Erythroblast (primary cell): ENCODE measurements around the gene TULP4.
A peak's percentile ranks its signal among the peaks of the same experiment; 100 is the strongest.
"Not testable (repeated sequence)": the region's sequence is repeated elsewhere in the genome, so short reads cannot be mapped to it uniquely, and the experiment has no call there.

ENCODE experiments used
- DNase-seq, 2 experiments: peaks; one replicate each; lab custom pipeline; 2025; lab: John Stamatoyannopoulos, UW
- GATA1 ChIP-seq: IDR thresholded peaks from 2 replicates; pipeline ENCODE4 v1.6.1; 2011; ENCODE audit warnings: low read depth, mild to moderate bottlenecking, control low read depth, low read length, moderate library complexity
- POLR2A ChIP-seq: IDR thresholded peaks from 2 replicates; pipeline ENCODE4 v1.6.1; 2011; ENCODE audit warnings: mild to moderate bottlenecking, low read length

TULP4 gene

DNA sequence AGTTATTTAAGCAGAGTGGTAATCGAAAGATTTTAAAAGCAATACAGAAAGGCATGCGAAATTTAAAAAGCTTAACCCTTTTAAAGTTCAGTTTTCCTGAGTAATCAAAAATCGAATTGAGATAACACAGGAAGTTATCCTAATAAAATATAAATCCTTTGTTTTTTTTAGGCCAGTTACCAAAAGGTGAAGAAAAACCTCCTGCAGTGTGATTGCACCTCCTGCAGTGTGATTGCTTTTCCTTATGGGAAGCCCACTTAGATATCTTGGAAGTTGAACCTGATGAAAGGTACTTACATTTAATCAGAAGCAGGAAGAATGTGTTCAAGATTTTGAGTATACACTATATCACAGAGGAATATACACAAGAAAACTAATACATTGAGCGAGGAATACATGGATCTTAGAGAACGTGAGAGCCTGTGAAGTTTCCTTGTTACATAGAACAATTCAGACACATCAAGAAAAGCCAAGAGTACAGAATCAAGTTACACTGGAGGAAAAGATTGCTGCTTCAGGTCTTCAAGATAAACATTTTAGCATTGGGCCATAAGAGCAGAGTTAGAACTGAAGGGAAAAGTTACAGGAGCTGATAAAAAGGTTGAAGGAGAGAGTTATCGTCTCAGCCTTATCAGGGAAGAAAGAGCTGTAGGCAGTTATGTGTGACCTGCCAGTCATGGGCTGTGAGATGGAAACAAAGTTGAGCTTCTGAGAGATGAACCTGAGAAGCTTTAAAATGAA, 240.0 kb downstream of the TULP4 start:
- peak; percentile 37 to 74 for DNase-seq
- TF ChIP-seq POLR2A (no peak), GATA1 (no peak)

DNA sequence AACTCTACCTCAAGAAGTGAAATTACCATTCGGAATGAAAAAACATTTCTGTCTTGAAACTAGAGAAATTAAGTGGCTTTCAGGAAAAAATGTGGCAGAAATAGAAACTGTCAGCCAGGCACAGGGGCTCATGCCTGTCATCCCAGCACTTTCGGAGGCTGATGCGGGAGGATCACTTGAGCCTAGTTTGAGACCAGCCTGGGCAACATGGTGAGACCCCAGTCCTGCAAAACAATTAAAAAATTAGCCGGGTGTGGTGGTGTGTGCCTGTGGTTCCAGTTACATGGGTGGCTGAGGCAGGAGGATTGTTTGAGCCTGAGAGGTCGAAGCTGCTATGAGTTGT, 240.5 kb downstream of the TULP4 start:
- TF ChIP-seq POLR2A (no peak), GATA1 (no peak)
- DNase-seq = no peak

DNA sequence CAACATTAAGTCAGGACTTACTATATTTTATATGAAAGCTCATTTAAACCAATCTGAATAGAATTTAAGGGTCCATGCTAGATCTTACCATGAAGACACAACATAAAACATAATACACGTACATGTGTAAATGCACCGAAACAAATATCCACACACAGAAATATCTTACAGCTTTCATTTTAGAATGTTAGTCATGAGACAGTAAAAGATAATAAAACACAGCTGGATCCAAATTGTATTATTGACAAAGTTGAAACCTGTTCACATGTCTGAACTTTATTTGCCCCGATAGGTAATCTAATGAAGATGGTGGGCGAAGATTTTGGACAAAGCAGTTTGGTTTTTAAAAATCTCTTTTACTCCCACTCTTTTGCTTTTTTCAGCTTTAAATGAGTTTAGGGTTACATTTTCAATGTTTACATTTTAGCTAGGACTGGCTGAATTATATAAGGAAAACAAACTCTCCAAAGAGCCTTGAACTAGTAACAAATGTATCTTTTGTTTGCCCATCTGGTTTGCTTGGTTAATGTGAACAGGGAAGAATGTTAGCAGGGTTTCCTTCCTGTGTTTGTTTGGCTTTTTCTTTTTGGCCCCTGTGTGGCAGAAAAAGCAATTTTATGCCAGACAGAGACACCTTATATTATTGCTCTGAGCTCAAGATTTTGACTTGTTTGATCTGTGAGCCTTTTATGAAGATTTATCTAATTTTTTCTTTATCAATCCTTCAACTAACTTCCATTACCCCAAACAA, 242.5 kb downstream of the TULP4 start:
- TF ChIP-seq POLR2A = no peak
- no peak for TF ChIP-seq GATA1
- no peak for DNase-seq

DNA sequence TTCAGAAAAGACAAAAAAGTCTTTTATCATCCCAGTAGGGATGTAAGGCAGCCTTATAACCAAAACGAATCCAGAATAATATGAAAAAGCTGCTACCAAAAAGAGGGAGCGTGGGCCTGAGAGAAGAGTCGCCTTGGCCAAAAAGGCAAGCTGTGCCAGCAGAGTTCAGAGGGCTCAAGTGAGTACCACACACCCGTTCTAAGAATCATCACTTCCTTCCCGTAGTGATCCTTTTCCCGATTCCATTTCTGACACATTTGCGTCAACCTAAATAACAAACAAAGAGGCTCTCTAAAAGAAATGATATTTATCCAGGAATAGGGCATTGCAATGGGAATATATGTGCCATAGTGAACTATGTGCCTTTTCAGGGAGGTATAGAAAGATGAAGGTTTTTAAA, 243.8 kb downstream of the TULP4 start:
- no peak for DNase-seq
- no peak for TF ChIP-seq GATA1
- TF ChIP-seq POLR2A = no peak

DNA sequence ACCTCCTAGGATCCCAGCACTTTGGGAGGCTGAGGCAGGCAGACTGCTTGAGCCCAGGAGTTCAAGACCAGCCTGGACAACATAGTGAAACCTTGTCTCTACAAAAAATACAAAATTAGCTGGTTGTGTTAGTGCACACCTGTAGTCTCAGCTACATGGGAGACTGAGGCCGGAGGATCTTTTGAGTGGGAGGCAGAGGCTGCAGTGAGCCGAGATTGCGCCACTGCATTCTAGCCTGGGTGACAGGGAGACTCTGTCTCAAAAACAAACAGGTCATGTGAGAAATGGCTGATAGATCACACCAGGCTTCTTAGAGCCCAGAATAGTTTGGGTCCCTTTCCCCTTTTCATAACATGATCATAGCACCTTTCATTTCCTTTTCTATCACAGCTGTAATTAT, 244.8 kb downstream of the TULP4 start:
- not testable (repeated sequence) for DNase-seq

DNA sequence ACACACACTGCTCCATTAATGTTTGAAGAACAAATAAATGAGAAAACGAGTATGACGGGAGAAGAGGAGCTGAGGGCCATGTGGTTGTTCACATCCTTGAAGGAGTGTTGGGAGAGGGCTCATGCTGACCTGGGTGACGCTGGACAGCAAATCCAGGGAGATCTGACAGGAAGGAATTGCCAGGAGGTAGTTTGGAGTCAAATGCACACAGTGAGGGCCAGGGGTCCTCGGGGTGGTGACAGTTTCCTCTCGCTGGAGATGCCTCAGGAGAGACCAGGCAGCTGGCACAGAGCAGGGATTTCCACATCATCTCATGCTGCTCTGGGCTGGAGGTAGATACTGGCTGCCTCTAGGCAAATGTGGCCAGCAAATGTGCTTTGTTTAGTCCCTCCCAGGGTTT, 245.7 kb downstream of the TULP4 start:
- TF ChIP-seq POLR2A (no peak), GATA1 (no peak)
- no peak for DNase-seq

DNA sequence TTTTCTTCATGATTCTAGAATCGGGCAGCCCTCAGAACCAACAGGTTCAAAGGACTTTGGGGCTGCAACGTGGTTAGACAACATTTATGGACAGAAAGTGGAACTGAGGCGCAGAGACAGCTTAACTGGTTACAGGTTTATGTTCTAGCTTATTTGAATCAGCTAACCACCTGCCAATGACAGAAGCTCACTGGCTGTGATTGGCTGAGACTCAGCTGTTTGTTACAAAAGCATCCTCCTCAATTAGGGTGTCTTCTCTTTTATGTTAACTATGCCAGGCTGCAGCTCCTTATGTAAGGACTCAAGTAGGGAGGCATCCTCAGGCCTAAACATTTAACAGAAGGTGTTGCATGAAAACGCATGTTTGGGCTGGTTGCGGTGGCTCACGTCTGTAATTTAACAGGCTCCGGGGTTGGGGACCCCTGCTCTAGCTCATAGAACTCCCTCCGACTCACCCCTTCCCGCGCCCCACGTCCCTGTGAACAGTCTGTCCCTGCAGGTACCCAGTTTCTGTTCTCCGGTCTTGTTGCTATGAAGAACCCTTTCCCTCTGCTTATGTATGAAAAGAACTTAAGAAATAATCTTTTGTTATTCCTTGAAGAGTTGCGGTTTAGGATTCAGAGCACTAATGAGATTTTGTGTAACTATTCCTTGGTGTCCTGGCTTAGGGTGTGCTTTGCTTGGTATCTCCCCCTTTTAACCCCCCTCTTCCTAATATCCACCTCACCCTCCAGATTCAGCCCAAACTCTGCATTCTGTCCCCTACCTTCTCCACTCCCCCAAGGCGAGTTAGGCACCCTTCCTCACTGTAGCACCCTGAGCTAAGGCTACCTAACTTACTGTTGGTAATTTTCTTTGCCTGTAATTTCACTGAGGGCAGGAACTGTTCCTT, 246.4 kb downstream of the TULP4 start:
- DNase-seq = no peak
- TF ChIP-seq POLR2A (no peak), GATA1 (no peak)

DNA sequence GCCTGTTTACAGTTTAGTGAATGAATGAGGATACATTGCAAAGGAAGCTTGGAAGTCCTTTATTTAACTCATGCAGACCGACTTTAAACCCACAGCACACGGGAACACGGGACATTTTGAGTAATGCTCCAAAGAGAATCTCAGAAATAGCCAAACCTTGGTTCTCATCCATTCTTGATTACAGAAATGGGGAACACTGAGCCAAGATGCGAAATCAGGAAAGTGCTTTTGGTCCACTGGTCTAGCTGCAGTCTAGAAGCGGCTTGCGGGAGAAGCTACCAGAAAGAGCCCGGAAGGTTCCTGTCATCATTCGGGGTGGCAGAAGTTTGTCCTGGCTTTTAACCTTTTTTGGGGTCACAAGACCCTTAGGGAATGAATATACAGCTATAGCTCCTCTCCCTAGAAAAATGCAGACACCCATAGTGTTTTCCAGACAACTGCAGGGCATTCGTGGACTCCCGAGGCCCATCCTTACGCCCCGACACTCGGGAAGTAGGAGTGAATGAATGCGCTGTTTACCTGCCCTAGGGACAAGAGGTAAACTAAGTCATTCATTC, 247.2 kb downstream of the TULP4 start:
- TF ChIP-seq POLR2A = no peak
- TF ChIP-seq GATA1 = no peak
- DNase-seq = no peak

DNA sequence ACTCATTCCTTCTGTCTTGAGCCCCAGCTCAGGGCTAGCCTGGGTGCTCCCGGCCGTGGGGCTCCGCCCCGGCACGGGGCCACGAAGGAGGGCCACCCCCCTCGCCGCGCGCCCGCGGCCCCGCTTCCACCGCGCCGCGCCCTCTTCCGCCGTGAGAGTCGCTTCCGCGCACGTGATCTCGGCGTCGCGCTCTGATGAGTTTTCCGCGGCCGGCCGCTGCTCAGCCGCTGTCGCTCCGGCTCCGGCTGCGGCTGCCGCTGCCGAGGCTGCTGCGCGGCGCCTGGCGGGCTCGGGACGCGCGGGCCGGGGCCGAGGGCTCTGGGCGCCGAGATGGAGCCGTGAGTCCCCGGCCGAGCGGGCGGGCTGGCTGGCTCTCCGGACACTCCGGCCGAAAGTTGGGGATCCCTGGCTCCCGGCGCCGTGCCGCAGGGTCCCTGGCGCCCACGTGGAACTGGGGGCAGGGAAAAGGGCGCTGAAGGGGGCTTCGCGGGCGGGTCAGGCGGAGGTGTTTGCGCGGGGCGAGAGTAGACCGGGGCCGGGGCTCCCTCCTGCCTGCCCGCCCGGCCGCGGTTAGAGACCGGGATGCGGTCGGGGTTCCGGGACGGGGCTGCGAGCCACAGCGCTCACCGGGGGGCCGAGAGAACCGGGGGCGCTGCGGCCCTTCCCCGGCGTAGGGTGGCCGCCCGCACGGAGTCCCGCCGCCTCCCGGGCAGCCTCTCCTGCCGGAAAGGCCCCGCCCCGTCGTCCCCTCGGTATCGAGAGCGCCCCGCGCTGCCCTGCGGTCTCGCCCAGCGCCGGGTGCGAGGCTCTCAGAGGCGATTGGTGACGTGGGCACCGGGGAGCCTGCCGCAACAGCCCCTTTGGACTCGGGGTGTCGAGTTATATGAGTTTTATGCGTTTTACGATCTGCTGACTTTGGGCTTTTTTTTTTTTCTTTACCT, 247.9 kb downstream of the TULP4 start, which contains the start of gene TMEM181:
Gene TMEM181, plus strand, starts transcription at position 197 of the 941 bp plus-strand sequence. Its CDS starts 134 bp downstream, at position 331.
- DNase-seq = peak; percentile 92 to 95
- TF ChIP-seq POLR2A (peak; percentile 89), GATA1 (no peak)

DNA sequence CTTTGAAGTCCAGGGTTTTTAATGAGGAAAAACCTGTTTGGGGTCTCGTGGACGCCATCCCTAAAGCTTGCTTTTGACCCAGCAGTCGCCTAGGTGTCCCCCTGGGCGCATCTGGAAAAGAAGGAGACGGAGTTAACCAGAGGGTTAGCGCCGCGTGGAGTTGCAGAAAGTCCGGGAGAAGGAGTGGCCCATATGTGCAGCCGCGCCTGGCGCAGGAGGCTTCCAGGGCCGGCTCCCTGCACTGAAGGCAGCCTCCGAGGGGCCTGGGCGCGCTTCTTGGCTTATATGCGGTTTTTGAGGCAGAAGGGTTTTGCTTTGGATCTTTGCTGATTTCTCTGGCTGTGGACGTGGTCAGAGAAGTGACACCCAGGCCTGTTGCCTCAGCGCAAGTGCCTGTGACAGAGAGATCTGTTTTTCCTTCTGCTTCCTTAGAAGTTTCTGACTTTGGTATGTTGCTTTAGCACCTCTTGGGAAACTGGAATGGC, 248.6 kb downstream of the TULP4 start:
- no peak for TF ChIP-seq GATA1
- TF ChIP-seq POLR2A = no peak
- peak; percentile 67 to 73 for DNase-seq
